Common myeloid progenitor, CD34-positive (primary cell): Measurements from ENCODE around the gene KREMEN2.

ENCODE experiments used
- CTCF ChIA-PET: fragments of 350-600 bp; sonication (Branson Sonifier 250); formaldehyde crosslinking; loops from one replicate; lab custom pipeline; 2021; ENCODE audit warnings: antibody characterized with exemption; lab: Charles Lee
- POLR2A ChIA-PET: fragments of 350-600 bp; sonication (Branson Sonifier 250); formaldehyde crosslinking; loops from one replicate; lab custom pipeline; 2021; ENCODE audit warnings: antibody characterized with exemption; lab: Charles Lee
- DNase-seq, 3 donors: peaks; one replicate each; pipeline versions ENCODE4 v3.0.0 to v3.0.0-alpha.2; 2013
- H3K27ac ChIP-seq, 2 experiments: 1 replicate in 1 of 2; 2 replicates in 1 of 2; pipeline ENCODE4 v1.7.0; 2013; ENCODE audit warnings: inconsistent platforms in 2 of 2, low read length in 2 of 2, mild to moderate bottlenecking in 2 of 2, low read depth in 1 of 2, moderate library complexity in 1 of 2; ENCODE audit not compliant: severe bottlenecking in 2 of 2, insufficient read depth in 1 of 2, poor library complexity in 1 of 2
- H3K27me3 ChIP-seq, 5 experiments: replicated peaks in 2 of 5; 1 replicate in 3 of 5; 2 replicates in 2 of 5; pipeline versions ENCODE4 v1.6.1 to v1.7.0; 2013; ENCODE audit warnings: low read length in 4 of 5, mild to moderate bottlenecking in 2 of 5, moderate library complexity in 2 of 5, inconsistent platforms in 1 of 5; ENCODE audit not compliant: insufficient read depth in 5 of 5, control insufficient read depth in 4 of 5
- H3K36me3 ChIP-seq, 4 experiments: 1 replicate in 2 of 4; 2 replicates in 2 of 4; pipeline versions ENCODE4 v1.6.1 to v1.7.0; 2013; ENCODE audit warnings: low read length in 3 of 4, control low read depth in 1 of 4, mild to moderate bottlenecking in 1 of 4; ENCODE audit not compliant: control insufficient read depth in 4 of 4, insufficient read depth in 4 of 4
- H3K4me1 ChIP-seq, 4 experiments: 1 replicate in 3 of 4; 2 replicates in 1 of 4; pipeline versions ENCODE4 v1.6.1 to v1.7.1; 2013; ENCODE audit warnings: low read length in 3 of 4, mild to moderate bottlenecking in 3 of 4, control low read depth in 1 of 4, inconsistent platforms in 1 of 4, moderate library complexity in 1 of 4; ENCODE audit not compliant: control insufficient read depth in 4 of 4, insufficient read depth in 4 of 4; ENCODE audit errors: control extremely low read depth in 1 of 4
- H3K4me3 ChIP-seq, 7 experiments: 1 replicate in 4 of 7; 2 replicates in 3 of 7; pipeline versions ENCODE4 v1.5.1 to v1.7.0; 2013; ENCODE audit warnings: mild to moderate bottlenecking in 7 of 7, low read length in 6 of 7, moderate library complexity in 6 of 7, inconsistent platforms in 2 of 7, low read depth in 2 of 7, control low read depth in 1 of 7; ENCODE audit not compliant: insufficient read depth in 4 of 7, control insufficient read depth in 1 of 7; ENCODE audit errors: extremely low read depth in 1 of 7
- H3K9me3 ChIP-seq, 5 experiments: 1 replicate in 4 of 5; 2 replicates in 1 of 5; pipeline versions ENCODE4 v1.6.1 to v1.7.1; 2013; ENCODE audit warnings: low read length in 4 of 5, mild to moderate bottlenecking in 2 of 5, inconsistent platforms in 1 of 5, low read depth in 1 of 5, moderate library complexity in 1 of 5; ENCODE audit not compliant: control insufficient read depth in 4 of 5, insufficient read depth in 2 of 5; ENCODE audit errors: control extremely low read depth in 1 of 5
- WGBS: methylation state at CpG from one replicate; pipeline ENCODE4 v1.1.5; 2013; ENCODE audit not compliant: insufficient coverage; 5-methylcytosine and 5-hydroxymethylcytosine counted together

The KREMEN2 gene

GRCh38 chr16:2968368-2968737 is 4.3 kb downstream of the KREMEN2 start:
- peak in 1 of 3 donors; percentile 36 for DNase-seq
- Histone ChIP-seq H3K9me3 (no peaks in the 10 kb centered on the region), H3K4me3 (peak overlapping the region in 6 of 7 experiments; percentile 1 to 87 (median 82)), H3K4me1 (peaks cover 0 to 66% (median 57%) of the 10 kb centered on the region in 4 experiments), H3K27ac (no peak overlapping the region), H3K27me3 (peaks cover 0 to 53% (median 23%) of the 10 kb centered on the region in 5 experiments), H3K36me3 (peaks cover 0 to 29% (median 15%) of the 10 kb centered on the region in 4 experiments)
- WGBS, result 15% methylated on average over 17 of the region's 18 CpGs
- CTCF ChIA-PET, result interaction anchor here (1.2 to 2.0 kb wide), 2 partner anchors 13 to 22 kb away, joined by 3 to 10 read pairs; partner anchors contain the start of gene PKMYT1
- POLR2A ChIA-PET, result no interaction called here

- Histone ChIP-seq H3K36me3 (peaks cover 0 to 35% (median 16%) of the 10 kb centered on the region in 4 experiments), H3K4me3 (peak within 1 kb of the TSS; percentile 71 to 87 (median 82)), H3K4me1 (peaks cover 0 to 60% (median 51%) of the 10 kb centered on the region in 4 experiments), H3K27me3 (peaks cover 0 to 47% (median 19%) of the 10 kb centered on the region in 5 experiments), H3K27ac (no peak within 1 kb of the TSS), H3K9me3 (no peaks in the 10 kb centered on the region)
- ChIA-PET CTCF (interaction anchor here (0.6 to 1.6 kb wide), 8 partner anchors 8 to 60 kb away, joined by 3 to 6 read pairs (median 3); no protein-coding TSS in a partner anchor), POLR2A (interaction anchor here (0.6 kb wide), 1 partner anchor 1795 kb away, joined by 3 read pairs; no protein-coding TSS in a partner anchor)
- DNase-seq, result peak; percentile 68 to 81 (median 78)
- WGBS, result 2% methylated on average over 90 of the region's 98 CpGs
Observed at GRCh38 chr16:2968738-2969544, 4.9 kb downstream of the KREMEN2 start, which contains the start of gene PAQR4. PAQR4 (plus strand) TSS chr16:2969348; CDS start chr16:2969675, 327 bp downstream.

- ChIA-PET POLR2A (interaction anchor here (0.5 to 0.9 kb wide), 4 partner anchors 8 to 1796 kb away, joined by 3 to 4 read pairs (median 3); partner anchors contain the start of gene PKMYT1), CTCF (interaction anchor here (0.6 to 1.6 kb wide), 10 partner anchors 9 to 101 kb away, joined by 3 to 6 read pairs (median 3); no protein-coding TSS in a partner anchor)
- Histone ChIP-seq H3K36me3 (peaks cover 0 to 44% (median 20%) of the 10 kb centered on the region in 4 experiments), H3K9me3 (no peaks in the 10 kb centered on the region), H3K27me3 (peaks cover 0 to 39% (median 14%) of the 10 kb centered on the region in 5 experiments), H3K4me3 (peak overlapping the region; percentile 71 to 87 (median 82)), H3K27ac (no peak overlapping the region), H3K4me1 (peaks cover 0 to 51% (median 43%) of the 10 kb centered on the region in 4 experiments)
- DNase-seq, result peak; percentile 83 to 89 (median 88)
- under 1% methylated on average over 69 of the region's 83 CpGs for WGBS
Observed at GRCh38 chr16:2969545-2970521, 5.8 kb downstream of the KREMEN2 start.

- H3K4me3 ChIP-seq, result peak overlapping the region in 5 of 7 experiments; percentile 71 to 87 (median 83)
- no peak for DNase-seq
- ChIA-PET CTCF (interaction anchor here (0.8 to 1.6 kb wide), 9 partner anchors 8 to 102 kb away, joined by 3 to 6 read pairs (median 3); no protein-coding TSS in a partner anchor), POLR2A (interaction anchor here (0.5 to 0.9 kb wide), 3 partner anchors 8 to 58 kb away, joined by 3 to 4 read pairs (median 3); partner anchors contain the start of gene PKMYT1)
- WGBS, result 100% methylated on average over 5 of the region's 6 CpGs
- H3K4me1 ChIP-seq, result peaks cover 0 to 47% (median 39%) of the 10 kb centered on the region in 4 experiments
- peaks cover 0 to 33% (median 14%) of the 10 kb centered on the region in 5 experiments for H3K27me3 ChIP-seq
- peaks cover 0 to 51% (median 24%) of the 10 kb centered on the region in 4 experiments for H3K36me3 ChIP-seq
- H3K9me3 ChIP-seq, result no peaks in the 10 kb centered on the region
- no peak overlapping the region for H3K27ac ChIP-seq
Observed at GRCh38 chr16:2970563-2970962, 6.5 kb downstream of the KREMEN2 start.

- Histone ChIP-seq H3K9me3 (no peaks in the 10 kb centered on the region), H3K36me3 (peaks cover 0 to 59% (median 26%) of the 10 kb centered on the region in 4 experiments), H3K4me1 (peaks cover 0 to 40% (median 33%) of the 10 kb centered on the region in 4 experiments), H3K27me3 (peaks cover 0 to 25% (median 9%) of the 10 kb centered on the region in 5 experiments), H3K27ac (no peak overlapping the region), H3K4me3 (peak overlapping the region in 1 of 7 experiments; percentile 87)
- no peak for DNase-seq
- CTCF ChIA-PET, result interaction anchor here (0.6 to 2.8 kb wide), 5 partner anchors 9 to 1499 kb away, joined by 3 to 13 read pairs (median 4); partner anchors contain the start of gene PKMYT1
- POLR2A ChIA-PET, result no interaction called here
- WGBS, result 98% methylated on average over 28 of the region's 35 CpGs
Observed at GRCh38 chr16:2971134-2971984, 7.3 kb downstream of the KREMEN2 start.
